ENCODE data around the gene CTSD.
"Not testable (repeated sequence)": the region's sequence is repeated elsewhere in the genome, so short reads cannot be mapped to it uniquely, and the experiment has no call there.

CTSD gene

GRCh38 chr11:1770528-1770927 is 6.8 kb upstream of the CTSD start:
- DNase-seq (ENCODE audit: extremely low read depth in 1 of 2, low read depth in 1 of 2) = no peak

GRCh38 chr11:1770061-1770460 is 6.3 kb upstream of the CTSD start:
- DNase-seq (ENCODE audit: extremely low read depth in 1 of 2, low read depth in 1 of 2) = no peak

- not testable (repeated sequence) for DNase-seq (ENCODE audit: extremely low read depth in 1 of 2, low read depth in 1 of 2)
Measured at GRCh38 chr11:1769304-1769936, 5.7 kb upstream of the CTSD start.

GRCh38 chr11:1768141-1768469 is 4.4 kb upstream of the CTSD start:
- no peak for DNase-seq (ENCODE audit: extremely low read depth in 1 of 2, low read depth in 1 of 2)

GRCh38 chr11:1767399-1768140 is 3.8 kb upstream of the CTSD start:
- DNase-seq (ENCODE audit: extremely low read depth in 1 of 2, low read depth in 1 of 2) = no peak

- no peak for DNase-seq (ENCODE audit: extremely low read depth in 1 of 2, low read depth in 1 of 2)
Measured at GRCh38 chr11:1766719-1767398, 3.1 kb upstream of the CTSD start.

- no peak for DNase-seq (ENCODE audit: extremely low read depth in 1 of 2, low read depth in 1 of 2)
Measured at GRCh38 chr11:1765871-1766718, 2.4 kb upstream of the CTSD start.

- no peak for DNase-seq (ENCODE audit: extremely low read depth in 1 of 2, low read depth in 1 of 2)
Measured at GRCh38 chr11:1763336-1763795, 361 bp downstream of the CTSD start.

- no peak for DNase-seq (ENCODE audit: extremely low read depth in 1 of 2, low read depth in 1 of 2)
Measured at GRCh38 chr11:1762537-1763302, 1.0 kb downstream of the CTSD start.

GRCh38 chr11:1761857-1762536 is 1.7 kb downstream of the CTSD start:
- no peak for DNase-seq (ENCODE audit: extremely low read depth in 1 of 2, low read depth in 1 of 2)

- DNase-seq (ENCODE audit: extremely low read depth in 1 of 2, low read depth in 1 of 2) = no peak
Measured at GRCh38 chr11:1761110-1761856, 2.4 kb downstream of the CTSD start.

- no peak for DNase-seq (ENCODE audit: extremely low read depth in 1 of 2, low read depth in 1 of 2)
Measured at GRCh38 chr11:1760351-1761109, 3.2 kb downstream of the CTSD start.

GRCh38 chr11:1759851-1760220 is 3.9 kb downstream of the CTSD start:
- no peak for DNase-seq (ENCODE audit: extremely low read depth in 1 of 2, low read depth in 1 of 2)

GRCh38 chr11:1759151-1759850 is 4.4 kb downstream of the CTSD start:
- no peak for DNase-seq (ENCODE audit: extremely low read depth in 1 of 2, low read depth in 1 of 2)

GRCh38 chr11:1758611-1759150 is 5.0 kb downstream of the CTSD start:
- DNase-seq (ENCODE audit: extremely low read depth in 1 of 2, low read depth in 1 of 2) = no peak

- peak; percentile 47 to 63 for DNase-seq (ENCODE audit: extremely low read depth in 1 of 2, low read depth in 1 of 2)
Measured at GRCh38 chr11:1757861-1758610, 5.7 kb downstream of the CTSD start.

Measured in stimulated activated CD8-positive, alpha-beta memory T cell treated with anti-CD3 and anti-CD28 coated beads, Interleukin-7, amount 100 ng/mL, for 48 hours (primary cell).